Measurements from ENCODE around the gene HOXB7.

Gene HOXB7

GRCh38 chr17:48623583-48623982 is 12.8 kb upstream of the HOXB7 start:
- DNase-seq (ENCODE audit: low read depth) = no peak

GRCh38 chr17:48622857-48623256 is 12.0 kb upstream of the HOXB7 start:
- DNase-seq (ENCODE audit: low read depth) = no peak

GRCh38 chr17:48621410-48622392 is 10.9 kb upstream of the HOXB7 start:
- DNase-seq (ENCODE audit: low read depth) = no peak

GRCh38 chr17:48620461-48621139 is 9.8 kb upstream of the HOXB7 start:
- DNase-seq (ENCODE audit: low read depth) = no peak

- no peak for DNase-seq (ENCODE audit: low read depth)
These were observed 9.1 kb upstream of the HOXB7 start for GRCh38 chr17:48619826-48620449.

GRCh38 chr17:48618256-48618896 is 7.6 kb upstream of the HOXB7 start:
- peak; percentile 69 for DNase-seq (ENCODE audit: low read depth)

GRCh38 chr17:48617471-48618255 is 6.8 kb upstream of the HOXB7 start:
- no peak for DNase-seq (ENCODE audit: low read depth)

- no peak for DNase-seq (ENCODE audit: low read depth)
These were observed 6.1 kb upstream of the HOXB7 start for GRCh38 chr17:48616717-48617470.

GRCh38 chr17:48615963-48616716 is 5.3 kb upstream of the HOXB7 start:
- DNase-seq (ENCODE audit: low read depth) = no peak

GRCh38 chr17:48615047-48615962 is 4.5 kb upstream of the HOXB7 start, which contains the start of gene HOXB8:
Gene HOXB8, minus strand, starts transcription at chr17:48615292. Its CDS starts 588 bp downstream, at chr17:48614704.
- no peak for DNase-seq (ENCODE audit: low read depth)

- DNase-seq (ENCODE audit: low read depth) = no peak
These were observed 3.3 kb upstream of the HOXB7 start for GRCh38 chr17:48613862-48614694.

- DNase-seq (ENCODE audit: low read depth) = no peak
These were observed 2.3 kb upstream of the HOXB7 start for GRCh38 chr17:48612854-48613691.

GRCh38 chr17:48612456-48612853 is 1.6 kb upstream of the HOXB7 start:
- no peak for DNase-seq (ENCODE audit: low read depth)

GRCh38 chr17:48611681-48612455 is 1.1 kb upstream of the HOXB7 start:
- DNase-seq (ENCODE audit: low read depth) = no peak

GRCh38 chr17:48611213-48611612 is 396 bp upstream of the HOXB7 start:
- no peak for DNase-seq (ENCODE audit: low read depth)

GRCh38 chr17:48609759-48610281 is 997 bp downstream of the HOXB7 start:
- DNase-seq (ENCODE audit: low read depth) = no peak
